ENCODE measurements around the gene LPCAT4.

DNA sequence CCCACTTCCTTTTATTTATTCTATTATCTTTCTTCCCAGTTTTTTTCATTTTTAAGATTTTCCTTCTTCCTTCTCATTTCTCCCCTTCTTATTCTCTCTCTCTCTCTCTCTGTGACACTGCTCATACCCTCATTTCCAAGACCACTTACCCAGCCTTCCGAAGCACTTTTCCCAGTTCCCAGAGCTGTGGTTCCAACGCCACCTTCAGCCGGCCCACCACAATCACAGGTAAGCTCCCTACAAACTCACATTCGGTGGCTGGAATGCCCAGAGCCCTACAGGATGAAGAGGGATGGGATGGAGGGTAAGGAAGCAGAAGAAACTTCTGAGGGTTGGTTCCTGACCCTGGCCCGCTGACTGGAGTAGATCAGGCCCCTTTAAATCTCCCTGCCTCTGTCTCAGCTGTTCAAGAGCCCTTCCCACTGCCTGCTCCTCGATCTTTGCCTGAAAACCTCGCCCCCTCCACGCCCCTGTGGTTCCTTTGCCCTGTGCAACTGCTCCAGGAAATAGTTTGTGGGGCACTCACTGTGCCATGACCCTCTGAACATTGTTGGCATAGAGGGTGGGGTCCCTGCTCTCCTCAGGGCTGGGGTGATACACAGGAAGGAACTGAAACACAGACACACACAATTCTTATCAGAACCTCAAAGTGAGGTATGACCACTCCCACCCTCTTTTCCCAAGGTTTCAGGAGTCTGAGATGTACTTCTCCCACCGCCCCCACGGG, 4.8 kb downstream of the LPCAT4 start:
- TF ChIP-seq, protein P1, sequence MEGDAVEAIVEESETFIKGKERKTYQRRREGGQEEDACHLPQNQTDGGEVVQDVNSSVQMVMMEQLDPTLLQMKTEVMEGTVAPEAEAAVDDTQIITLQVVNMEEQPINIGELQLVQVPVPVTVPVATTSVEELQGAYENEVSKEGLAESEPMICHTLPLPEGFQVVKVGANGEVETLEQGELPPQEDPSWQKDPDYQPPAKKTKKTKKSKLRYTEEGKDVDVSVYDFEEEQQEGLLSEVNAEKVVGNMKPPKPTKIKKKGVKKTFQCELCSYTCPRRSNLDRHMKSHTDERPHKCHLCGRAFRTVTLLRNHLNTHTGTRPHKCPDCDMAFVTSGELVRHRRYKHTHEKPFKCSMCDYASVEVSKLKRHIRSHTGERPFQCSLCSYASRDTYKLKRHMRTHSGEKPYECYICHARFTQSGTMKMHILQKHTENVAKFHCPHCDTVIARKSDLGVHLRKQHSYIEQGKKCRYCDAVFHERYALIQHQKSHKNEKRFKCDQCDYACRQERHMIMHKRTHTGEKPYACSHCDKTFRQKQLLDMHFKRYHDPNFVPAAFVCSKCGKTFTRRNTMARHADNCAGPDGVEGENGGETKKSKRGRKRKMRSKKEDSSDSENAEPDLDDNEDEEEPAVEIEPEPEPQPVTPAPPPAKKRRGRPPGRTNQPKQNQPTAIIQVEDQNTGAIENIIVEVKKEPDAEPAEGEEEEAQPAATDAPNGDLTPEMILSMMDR (IDR thresholded peaks at IDR 0.05; ENCODE audit: insufficient read depth, low read length, poor library complexity, severe bottlenecking): no peak
- no peak for TF ChIP-seq EZH2phosphoT487 (conservative IDR thresholded peaks at IDR 0.05; ENCODE audit: low read length)

All from SU-DHL-6 (cell line).